Measurements from ENCODE around the gene FSHB.

GRCh38 chr11:30254307-30255298 lies 23.8 kb downstream of the FSHB start:
- TF ChIP-seq REST (IDR thresholded peaks at IDR 0.05; ENCODE audit: low read depth), result no peak
- TF ChIP-seq NFIC (IDR thresholded peaks at IDR 0.05), result no peak
- TF ChIP-seq TAF1 (IDR thresholded peaks at IDR 0.05; ENCODE audit: low read depth), result no peak
- TF ChIP-seq CEBPB (IDR thresholded peaks at IDR 0.05), result no peak
- TF ChIP-seq YY1 (IDR thresholded peaks at IDR 0.05; ENCODE audit: low read depth), result no peak
- no peak for TF ChIP-seq EP300 (IDR thresholded peaks at IDR 0.05; ENCODE audit: borderline replicate concordance)
